GM12864 (cell line): ENCODE measurements around the gene PYROXD2.

ENCODE experiments used
- DNase-seq: peaks from one replicate; pipeline ENCODE4 v3.0.0-alpha.2; 2011; ENCODE audit warnings: low read depth
- H3K4me3 ChIP-seq: 2 replicates; pipeline ENCODE4 v1.5.1; 2011; ENCODE audit warnings: mild to moderate bottlenecking, low read depth, low read length, control low read depth
- TF ChIP-seq, protein P1 (sequence below): IDR thresholded peaks from 2 replicates; pipeline ENCODE4 v1.5.1; 2011; ENCODE audit warnings: low read depth, mild to moderate bottlenecking, moderate library complexity, low read length, control low read depth, inconsistent platforms; ENCODE audit errors: missing control alignments

Gene PYROXD2

GRCh38 chr10:98407744-98408241, 7.2 kb downstream of the PYROXD2 start:
- H3K4me3 ChIP-seq = no peak overlapping the region
- TF ChIP-seq, protein P1, sequence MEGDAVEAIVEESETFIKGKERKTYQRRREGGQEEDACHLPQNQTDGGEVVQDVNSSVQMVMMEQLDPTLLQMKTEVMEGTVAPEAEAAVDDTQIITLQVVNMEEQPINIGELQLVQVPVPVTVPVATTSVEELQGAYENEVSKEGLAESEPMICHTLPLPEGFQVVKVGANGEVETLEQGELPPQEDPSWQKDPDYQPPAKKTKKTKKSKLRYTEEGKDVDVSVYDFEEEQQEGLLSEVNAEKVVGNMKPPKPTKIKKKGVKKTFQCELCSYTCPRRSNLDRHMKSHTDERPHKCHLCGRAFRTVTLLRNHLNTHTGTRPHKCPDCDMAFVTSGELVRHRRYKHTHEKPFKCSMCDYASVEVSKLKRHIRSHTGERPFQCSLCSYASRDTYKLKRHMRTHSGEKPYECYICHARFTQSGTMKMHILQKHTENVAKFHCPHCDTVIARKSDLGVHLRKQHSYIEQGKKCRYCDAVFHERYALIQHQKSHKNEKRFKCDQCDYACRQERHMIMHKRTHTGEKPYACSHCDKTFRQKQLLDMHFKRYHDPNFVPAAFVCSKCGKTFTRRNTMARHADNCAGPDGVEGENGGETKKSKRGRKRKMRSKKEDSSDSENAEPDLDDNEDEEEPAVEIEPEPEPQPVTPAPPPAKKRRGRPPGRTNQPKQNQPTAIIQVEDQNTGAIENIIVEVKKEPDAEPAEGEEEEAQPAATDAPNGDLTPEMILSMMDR = no peak
- DNase-seq = no peak

DNA sequence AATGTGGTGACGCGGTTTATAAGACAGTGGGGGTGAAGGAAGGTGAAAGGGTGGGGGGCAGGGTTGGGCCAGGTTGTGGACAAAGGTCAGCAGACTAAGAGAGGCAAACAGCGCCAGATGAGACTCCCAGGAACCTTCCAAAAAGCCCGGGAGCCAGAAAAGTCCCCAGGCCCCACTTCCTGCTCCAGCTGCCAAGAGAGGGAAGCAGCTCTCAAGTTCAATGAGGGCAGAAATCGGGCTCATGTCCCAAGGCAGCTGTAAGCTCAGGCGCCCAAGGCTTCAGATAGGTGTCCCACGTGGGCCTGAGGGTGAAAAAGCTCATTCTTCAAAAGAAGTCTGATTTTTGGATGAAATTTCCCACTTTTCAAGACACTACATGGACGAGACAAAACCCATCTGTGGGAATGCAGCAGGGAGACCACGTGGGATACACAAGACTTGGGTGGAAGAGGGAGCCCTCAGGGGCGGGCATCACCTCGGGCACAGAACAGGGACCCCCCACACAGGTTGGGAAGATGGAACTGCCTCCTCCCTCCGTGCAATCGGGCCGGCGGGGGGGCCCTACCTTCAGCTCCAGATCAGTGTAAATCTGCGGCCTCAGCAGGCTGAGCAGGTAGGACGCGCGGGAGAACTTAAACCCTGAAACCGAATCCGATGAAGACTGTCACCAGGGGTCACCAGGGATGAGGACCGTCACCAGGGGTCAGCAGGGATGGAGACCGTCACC, 7.8 kb downstream of the PYROXD2 start:
- DNase-seq = no peak
- no peak overlapping the region for H3K4me3 ChIP-seq
- TF ChIP-seq, protein P1 = no peak

DNA sequence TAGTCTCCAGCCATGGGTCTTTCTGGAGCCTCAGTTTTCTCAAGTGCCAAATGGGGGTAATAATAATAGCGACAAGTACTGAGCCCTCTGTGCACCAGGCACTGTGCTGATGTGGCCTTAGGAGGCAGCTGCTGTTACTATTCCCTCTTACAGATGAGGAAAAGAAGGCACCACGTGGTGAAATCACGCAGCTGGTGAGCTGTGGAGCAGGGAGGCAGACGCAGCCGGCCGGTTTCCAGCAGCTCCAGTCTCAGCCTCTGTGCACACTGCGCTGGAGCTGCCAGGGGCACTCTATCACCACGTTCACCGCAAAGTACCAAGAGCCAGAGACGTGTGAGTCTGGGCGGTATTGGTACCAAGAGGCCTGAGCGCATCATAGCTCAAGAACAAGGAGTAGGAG, 9.6 kb downstream of the PYROXD2 start:
- TF ChIP-seq, protein P1 = no peak
- no peak overlapping the region for H3K4me3 ChIP-seq
- no peak for DNase-seq

GRCh38 chr10:98404571-98405359, 10.2 kb downstream of the PYROXD2 start:
- TF ChIP-seq, protein P1 = no peak
- no peak overlapping the region; the same call in 1 of the 2 replicates for H3K4me3 ChIP-seq
- no peak for DNase-seq

DNA sequence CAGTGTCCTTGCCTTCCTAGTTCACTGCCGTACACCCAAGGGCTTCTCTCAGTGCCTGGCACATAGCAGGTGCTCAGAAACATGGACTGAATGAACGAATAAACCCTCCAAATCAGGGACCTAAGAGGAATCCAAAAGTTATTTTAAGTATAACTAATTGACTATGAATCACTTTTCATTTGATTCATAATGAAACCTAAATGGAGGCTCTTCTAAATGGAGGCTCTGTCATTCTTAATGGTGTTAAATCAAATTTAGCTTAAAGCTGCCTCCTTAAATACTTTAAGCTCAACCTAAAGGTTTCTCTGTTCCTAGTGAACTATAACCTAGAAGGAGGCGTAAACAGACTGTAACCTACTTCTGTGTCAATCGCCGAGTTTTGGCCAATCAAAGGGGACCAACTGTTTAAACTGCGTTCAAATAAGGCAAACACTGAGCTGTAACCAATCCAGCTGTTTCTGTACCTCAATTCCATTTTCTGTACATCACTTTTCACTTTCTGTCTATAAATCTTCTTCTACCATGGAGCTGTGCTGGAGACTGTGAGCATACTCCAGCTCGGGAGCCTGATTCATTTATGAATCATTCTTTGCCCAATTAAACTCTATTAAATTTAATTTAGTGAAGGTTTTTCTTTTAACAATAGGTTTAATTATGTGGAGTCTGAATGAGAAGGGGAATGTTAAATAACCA, 11.0 kb downstream of the PYROXD2 start:
- TF ChIP-seq, protein P1 = no peak

DNA sequence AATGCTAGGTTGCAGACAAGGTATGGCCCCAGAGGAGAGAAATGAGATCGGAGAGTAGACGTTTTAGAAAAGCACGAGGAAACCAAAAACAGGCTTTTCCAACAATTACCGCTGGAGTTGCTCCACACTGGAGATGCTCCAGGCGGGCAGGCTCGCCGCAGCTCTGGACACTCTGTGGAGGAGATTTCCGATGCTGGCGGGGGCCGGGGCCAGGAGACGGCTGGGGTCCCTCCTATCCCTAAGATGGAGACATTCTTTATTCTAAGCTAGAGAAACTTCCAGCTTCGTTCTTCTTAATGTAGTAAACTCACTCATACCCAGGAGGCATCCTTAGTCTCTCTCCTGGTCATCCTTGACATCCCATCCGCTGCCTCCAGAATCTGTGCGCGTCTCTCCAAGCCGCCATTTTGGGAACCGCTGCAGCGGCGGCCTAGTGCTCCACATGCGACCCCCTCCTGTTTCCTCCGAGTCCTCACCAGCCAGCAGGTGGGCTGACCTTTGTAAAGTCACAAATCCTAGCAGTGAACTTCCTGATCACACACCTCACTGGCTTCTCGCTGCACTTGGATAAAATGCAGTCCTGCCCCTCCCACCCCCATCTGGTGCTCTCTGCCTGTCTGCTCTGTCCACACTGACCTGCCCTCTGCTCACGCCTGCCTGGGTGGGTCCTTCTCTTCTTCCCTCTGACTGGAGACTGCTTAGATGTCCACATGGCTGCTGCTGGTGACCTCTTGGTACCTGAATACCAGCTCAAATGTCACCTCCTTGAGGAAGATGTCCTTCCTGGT, 11.9 kb downstream of the PYROXD2 start:
- DNase-seq = no peak
- H3K4me3 ChIP-seq = no peak overlapping the region
- TF ChIP-seq, protein P1 = no peak

More for the DNA sequence above, 11.0 kb downstream of the PYROXD2 start:
- no peak overlapping the region; the same call in 1 of the 2 replicates for H3K4me3 ChIP-seq
- no peak for DNase-seq
